SKM-1 (cell line): ENCODE measurements around the gene MACROH2A1.
A peak's percentile ranks its signal among the peaks of the same experiment; 100 is the strongest.

Source experiments
- DNase-seq: peaks from one replicate; lab custom pipeline; 2025; ENCODE audit not compliant: unreplicated experiment; lab: John Stamatoyannopoulos, UW

Gene MACROH2A1

GRCh38 chr5:135398855-135399793 is at the start of gene MACROH2A1:
MACROH2A1 (minus strand) TSS chr5:135399231; CDS start chr5:135389093, 10,138 bp downstream.
- peak; percentile 73 for DNase-seq

GRCh38 chr5:135448071-135448739 is 49.2 kb upstream of the MACROH2A1 start:
- no peak for DNase-seq

- no peak for DNase-seq
These were observed 48.4 kb upstream of the MACROH2A1 start, which contains the start of gene DCANP1 for GRCh38 chr5:135447298-135447929. DCANP1 (minus strand) TSS chr5:135447348; CDS start chr5:135447108, 240 bp downstream.

GRCh38 chr5:135446615-135447014 is 47.6 kb upstream of the MACROH2A1 start:
- DNase-seq = no peak

- no peak for DNase-seq
These were observed 47.2 kb upstream of the MACROH2A1 start for GRCh38 chr5:135446206-135446605.

GRCh38 chr5:135445306-135445985 is 46.4 kb upstream of the MACROH2A1 start:
- no peak for DNase-seq

- no peak for DNase-seq
These were observed 45.9 kb upstream of the MACROH2A1 start for GRCh38 chr5:135444881-135445280.

GRCh38 chr5:135444360-135444759 is 45.3 kb upstream of the MACROH2A1 start:
- no peak for DNase-seq

GRCh38 chr5:135443161-135443960 is 44.3 kb upstream of the MACROH2A1 start:
- no peak for DNase-seq

- no peak for DNase-seq
These were observed 43.6 kb upstream of the MACROH2A1 start for GRCh38 chr5:135442431-135443160.

GRCh38 chr5:135441919-135442318 is 42.9 kb upstream of the MACROH2A1 start:
- no peak for DNase-seq

- DNase-seq = no peak
These were observed 42.4 kb upstream of the MACROH2A1 start for GRCh38 chr5:135441350-135441831.

GRCh38 chr5:135440916-135441315 is 41.9 kb upstream of the MACROH2A1 start:
- no peak for DNase-seq

- DNase-seq = no peak
These were observed 40.5 kb upstream of the MACROH2A1 start for GRCh38 chr5:135439231-135440205.

GRCh38 chr5:135438636-135439221 is 39.7 kb upstream of the MACROH2A1 start:
- no peak for DNase-seq

- DNase-seq = no peak
These were observed 38.9 kb upstream of the MACROH2A1 start for GRCh38 chr5:135437796-135438560.

- peak; percentile 86 for DNase-seq
These were observed 38.4 kb upstream of the MACROH2A1 start for GRCh38 chr5:135437422-135437795.
